ENCODE measurements around the gene GLT1D1.

DNA sequence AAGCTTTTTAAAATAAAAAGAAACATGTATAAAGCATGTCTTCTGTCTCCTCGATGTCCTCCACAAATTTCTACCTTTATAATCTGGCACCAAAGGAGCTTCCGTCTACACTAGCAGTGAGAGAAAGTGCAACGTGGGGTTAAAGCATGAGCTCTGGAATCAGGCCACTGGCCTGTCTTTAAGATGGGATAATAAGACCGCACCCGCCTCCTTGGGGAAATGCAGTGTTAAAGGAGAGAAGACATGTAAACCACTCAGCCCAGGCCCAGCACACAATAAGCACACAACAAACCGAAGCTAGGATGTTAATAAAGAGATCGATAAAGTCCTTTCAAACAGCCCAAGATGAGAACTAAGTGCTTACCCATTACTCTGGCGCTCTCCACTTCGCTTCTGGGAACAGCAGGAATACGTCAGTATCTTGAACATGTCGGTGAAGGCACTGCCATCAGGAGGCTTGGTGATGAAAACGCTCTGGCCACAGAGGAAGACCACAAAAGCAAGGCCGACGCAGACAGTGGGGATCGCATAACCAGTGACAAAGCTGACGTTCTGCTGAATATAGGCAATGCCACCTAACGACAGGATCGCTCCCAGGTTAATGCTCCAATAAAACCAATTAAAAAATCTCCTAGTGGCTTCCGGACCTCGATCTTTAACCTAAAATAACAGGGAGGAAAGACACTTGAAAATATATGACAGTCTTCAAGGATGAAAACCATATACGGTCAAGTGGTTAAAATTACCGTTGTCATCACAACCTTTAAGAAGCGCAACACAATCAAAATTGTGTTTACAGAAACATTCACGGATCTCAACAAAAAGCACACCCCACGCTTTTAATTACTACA is 38.6 kb upstream of the GLT1D1 start:
- TF ChIP-seq, protein P1, sequence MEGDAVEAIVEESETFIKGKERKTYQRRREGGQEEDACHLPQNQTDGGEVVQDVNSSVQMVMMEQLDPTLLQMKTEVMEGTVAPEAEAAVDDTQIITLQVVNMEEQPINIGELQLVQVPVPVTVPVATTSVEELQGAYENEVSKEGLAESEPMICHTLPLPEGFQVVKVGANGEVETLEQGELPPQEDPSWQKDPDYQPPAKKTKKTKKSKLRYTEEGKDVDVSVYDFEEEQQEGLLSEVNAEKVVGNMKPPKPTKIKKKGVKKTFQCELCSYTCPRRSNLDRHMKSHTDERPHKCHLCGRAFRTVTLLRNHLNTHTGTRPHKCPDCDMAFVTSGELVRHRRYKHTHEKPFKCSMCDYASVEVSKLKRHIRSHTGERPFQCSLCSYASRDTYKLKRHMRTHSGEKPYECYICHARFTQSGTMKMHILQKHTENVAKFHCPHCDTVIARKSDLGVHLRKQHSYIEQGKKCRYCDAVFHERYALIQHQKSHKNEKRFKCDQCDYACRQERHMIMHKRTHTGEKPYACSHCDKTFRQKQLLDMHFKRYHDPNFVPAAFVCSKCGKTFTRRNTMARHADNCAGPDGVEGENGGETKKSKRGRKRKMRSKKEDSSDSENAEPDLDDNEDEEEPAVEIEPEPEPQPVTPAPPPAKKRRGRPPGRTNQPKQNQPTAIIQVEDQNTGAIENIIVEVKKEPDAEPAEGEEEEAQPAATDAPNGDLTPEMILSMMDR (conservative IDR thresholded peaks at IDR 0.05 in 1 of 2, IDR thresholded peaks at IDR 0.05 in 1 of 2; ENCODE audit: low read depth in 1 of 2, low read length in 2 of 2) = no peak
- no peak for TF ChIP-seq EZH2 (IDR thresholded peaks at IDR 0.05; ENCODE audit: low read length, missing control alignments)

Data from fibroblast of lung (primary cell).